Neural progenitor cell (in vitro differentiated cells): Measurements from ENCODE around the gene EBF4. TPM values are rescaled to one million over a fixed set of nuclear protein-coding genes. Genes with fewer than 3 reads are reported as not detected.

Source experiments
- DNase-seq: peaks from one replicate; pipeline ENCODE4 v3.0.0-alpha.2; 2016; ENCODE audit warnings: low spot score
- H2AFZ ChIP-seq: fragments of 200-600 bp; sonication (generic); replicated peaks from 2 replicates; pipeline ENCODE4 v1.6.1; 2016; ENCODE audit warnings: antibody characterized with exemption
- H3F3A ChIP-seq: fragments of 200-600 bp; sonication (generic); 2 replicates; pipeline ENCODE4 v1.6.1; 2016; ENCODE audit warnings: antibody characterized with exemption, low read depth
- H3K27ac ChIP-seq: fragments of 200-600 bp; sonication (generic); 2 replicates; pipeline ENCODE4 v1.5.1; 2016; ENCODE audit warnings: mild to moderate bottlenecking
- H3K27me3 ChIP-seq: fragments of 200-600 bp; sonication (generic); 2 replicates; pipeline ENCODE4 v1.6.1; 2016; ENCODE audit warnings: mild to moderate bottlenecking, moderate library complexity
- H3K36me3 ChIP-seq: fragments of 200-600 bp; sonication (generic); 2 replicates; pipeline ENCODE4 v1.5.1; 2016
- H3K4me1 ChIP-seq: fragments of 200-600 bp; sonication (generic); 2 replicates; pipeline ENCODE4 v1.6.1; 2016; ENCODE audit warnings: mixed run types
- H3K4me2 ChIP-seq: fragments of 200-600 bp; sonication (generic); 2 replicates; pipeline ENCODE4 v1.6.1; 2016
- H3K4me3 ChIP-seq: fragments of 200-600 bp; sonication (generic); 2 replicates; pipeline ENCODE4 v1.5.1; 2016
- H3K79me2 ChIP-seq: fragments of 200-600 bp; sonication (generic); 2 replicates; pipeline ENCODE4 v1.6.1; 2016; ENCODE audit warnings: low read depth
- H3K9ac ChIP-seq: fragments of 200-600 bp; sonication (generic); 2 replicates; pipeline ENCODE4 v1.6.1; 2016
- H3K9me3 ChIP-seq: fragments of 200-600 bp; sonication (generic); 2 replicates; pipeline ENCODE4 v1.5.1; 2016; ENCODE audit warnings: low read depth
- H4K20me1 ChIP-seq: fragments of 200-600 bp; sonication (generic); 2 replicates; pipeline ENCODE4 v1.6.1; 2016; ENCODE audit warnings: low read depth
- H3K27ac Mint-ChIP-seq: 3 replicates; pipeline ENCODE4 v1.8.0; 2021; ENCODE audit warnings: mixed read lengths
- H3K27me3 Mint-ChIP-seq: 2 replicates; pipeline ENCODE4 v1.8.0; 2022; ENCODE audit warnings: low read depth, mild to moderate bottlenecking, inconsistent platforms, moderate library complexity, mixed read lengths; ENCODE audit not compliant: insufficient read depth
- H3K36me3 Mint-ChIP-seq: 3 replicates; pipeline ENCODE4 v1.8.0; 2021; ENCODE audit warnings: mixed read lengths
- H3K4me1 Mint-ChIP-seq: 3 replicates; pipeline ENCODE4 v1.8.0; 2021; ENCODE audit warnings: mixed read lengths
- H3K4me3 Mint-ChIP-seq: 3 replicates; pipeline ENCODE4 v1.8.0; 2021; ENCODE audit warnings: mild to moderate bottlenecking, moderate library complexity, mixed read lengths
- H3K9me3 Mint-ChIP-seq: 3 replicates; pipeline ENCODE4 v1.8.0; 2020; ENCODE audit warnings: mixed read lengths
- EZH2 ChIP-seq: fragments of 200-600 bp; sonication (generic); IDR thresholded peaks from 2 replicates; pipeline ENCODE4 v1.6.1; 2017; ENCODE audit warnings: antibody characterized with exemption, mild to moderate bottlenecking, moderate library complexity
- EZH2phosphoT487 ChIP-seq: fragments of 200-600 bp; sonication (generic); IDR thresholded peaks from 2 replicates; pipeline ENCODE4 v1.6.1; 2017; ENCODE audit warnings: antibody characterized with exemption
- total RNA-seq: library from RNA; depleted of rRNA; stranded (reverse); fragments of >200 nt; gene quantifications from 2 replicates; pipeline ENCODE4 v1.2.3, GENCODE V29; 2015; ENCODE audit warnings: low replicate concordance
- TF ChIP-seq, protein P1 (sequence below): fragments of 200-600 bp; sonication (generic); IDR thresholded peaks from 2 replicates; pipeline ENCODE4 v1.5.1; 2017; ENCODE audit warnings: antibody characterized with exemption, mild to moderate bottlenecking

EBF4 gene
- total RNA-seq, 1 donor from 2014 or later: 1.9 TPM

DNA sequence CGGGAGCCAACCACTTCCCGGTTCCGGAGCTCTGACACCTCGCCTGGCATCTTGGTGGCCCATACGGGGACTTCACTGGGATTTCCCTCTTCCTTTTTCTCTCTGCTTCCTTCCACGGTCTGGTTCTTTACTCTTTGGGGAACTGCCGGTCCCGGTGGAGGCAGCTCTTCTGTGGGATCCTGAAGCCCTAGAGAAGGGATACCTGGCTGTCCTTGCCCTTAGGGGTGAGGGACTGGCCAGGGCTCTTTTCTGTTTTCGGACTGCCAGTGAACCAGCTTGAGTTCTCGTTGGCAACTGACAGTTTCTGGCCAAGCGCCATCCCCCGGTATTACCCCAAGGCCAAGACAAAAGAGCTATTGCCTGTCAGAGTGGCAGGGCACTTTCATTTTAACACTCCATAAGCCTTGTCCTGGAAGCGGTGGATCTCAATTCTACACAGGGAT lies 108.7 kb downstream of the EBF4 start:
- Mint-ChIP-seq H3K27ac (peak overlapping the region; percentile 76), H3K4me3 (peak overlapping the region; percentile 96), H3K4me1 (peaks cover 37% of the 10 kb centered on the region), H3K27me3 (peaks cover 22% of the 10 kb centered on the region), H3K9me3 (peaks cover 4% of the 10 kb centered on the region), H3K36me3 (peaks cover 15% of the 10 kb centered on the region)
- peaks cover 55% of the 10 kb centered on the region for H3K27me3 ChIP-seq
- peak overlapping the region; percentile 92 for H2AFZ ChIP-seq
- peaks cover 23% of the 10 kb centered on the region for H3F3A ChIP-seq
- peak overlapping the region; percentile 80 for H3K4me2 ChIP-seq
- no peak overlapping the region for H3K9ac ChIP-seq
- H4K20me1 ChIP-seq: no peaks in the 10 kb centered on the region
- H3K36me3 ChIP-seq: no peaks in the 10 kb centered on the region
- no peaks in the 10 kb centered on the region for H3K9me3 ChIP-seq
- DNase-seq: peak; percentile 15
- peaks cover 12% of the 10 kb centered on the region for H3K79me2 ChIP-seq
- TF ChIP-seq, protein P1, sequence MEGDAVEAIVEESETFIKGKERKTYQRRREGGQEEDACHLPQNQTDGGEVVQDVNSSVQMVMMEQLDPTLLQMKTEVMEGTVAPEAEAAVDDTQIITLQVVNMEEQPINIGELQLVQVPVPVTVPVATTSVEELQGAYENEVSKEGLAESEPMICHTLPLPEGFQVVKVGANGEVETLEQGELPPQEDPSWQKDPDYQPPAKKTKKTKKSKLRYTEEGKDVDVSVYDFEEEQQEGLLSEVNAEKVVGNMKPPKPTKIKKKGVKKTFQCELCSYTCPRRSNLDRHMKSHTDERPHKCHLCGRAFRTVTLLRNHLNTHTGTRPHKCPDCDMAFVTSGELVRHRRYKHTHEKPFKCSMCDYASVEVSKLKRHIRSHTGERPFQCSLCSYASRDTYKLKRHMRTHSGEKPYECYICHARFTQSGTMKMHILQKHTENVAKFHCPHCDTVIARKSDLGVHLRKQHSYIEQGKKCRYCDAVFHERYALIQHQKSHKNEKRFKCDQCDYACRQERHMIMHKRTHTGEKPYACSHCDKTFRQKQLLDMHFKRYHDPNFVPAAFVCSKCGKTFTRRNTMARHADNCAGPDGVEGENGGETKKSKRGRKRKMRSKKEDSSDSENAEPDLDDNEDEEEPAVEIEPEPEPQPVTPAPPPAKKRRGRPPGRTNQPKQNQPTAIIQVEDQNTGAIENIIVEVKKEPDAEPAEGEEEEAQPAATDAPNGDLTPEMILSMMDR: no peak
- no peak for TF ChIP-seq EZH2
- no peak for TF ChIP-seq EZH2phosphoT487
- peaks cover 15% of the 10 kb centered on the region for H3K4me1 ChIP-seq
- no peak overlapping the region for H3K27ac ChIP-seq
- peak overlapping the region; percentile 68 for H3K4me3 ChIP-seq

DNA sequence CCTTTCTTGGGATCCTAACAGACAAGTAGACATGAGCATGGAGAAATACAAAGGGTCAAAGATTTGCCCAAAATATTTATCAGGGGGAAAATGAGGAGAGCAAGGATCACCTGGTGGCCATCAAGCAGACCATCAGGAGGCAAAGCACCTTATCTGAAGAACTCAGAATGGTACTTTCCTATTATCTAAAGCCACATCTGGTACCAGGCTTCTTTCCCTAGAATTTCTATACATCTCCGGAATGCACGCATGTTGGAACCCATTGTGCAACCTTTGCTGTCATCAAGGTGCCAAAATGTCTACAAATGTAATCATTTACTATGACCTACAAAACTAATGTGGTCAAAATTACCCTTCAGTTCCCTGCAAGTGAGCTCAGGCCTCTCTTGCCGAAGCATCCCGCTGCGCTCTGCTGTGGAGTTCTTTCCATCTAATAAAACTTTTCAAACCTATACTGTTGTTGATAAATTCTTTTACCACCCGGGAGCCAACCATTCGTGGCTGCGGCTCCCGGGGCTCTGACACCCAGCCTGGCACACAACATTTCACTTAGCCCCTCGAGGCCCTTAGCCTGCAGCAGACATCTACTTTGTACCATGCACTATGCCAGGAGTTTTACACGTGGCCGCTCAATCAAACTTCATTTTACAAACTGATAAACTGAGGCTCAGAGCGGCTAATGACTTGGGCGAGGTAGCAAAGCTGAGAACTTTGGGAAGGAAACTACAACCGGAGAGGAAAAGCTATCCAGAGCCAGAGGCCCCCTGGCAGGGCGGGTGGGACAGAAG lies 111.7 kb downstream of the EBF4 start:
- no peak for DNase-seq
- no peak overlapping the region for H3K27ac ChIP-seq
- H3K36me3 ChIP-seq: no peaks in the 10 kb centered on the region
- H3K27me3 ChIP-seq: peaks cover 77% of the 10 kb centered on the region
- H3K4me3 Mint-ChIP-seq: peak overlapping the region; percentile 64
- no peaks in the 10 kb centered on the region for H3K36me3 Mint-ChIP-seq
- peak overlapping the region; percentile 34 for H3K4me3 ChIP-seq
- H3K79me2 ChIP-seq: peaks cover 11% of the 10 kb centered on the region
- no peaks in the 10 kb centered on the region for H4K20me1 ChIP-seq
- peaks cover 19% of the 10 kb centered on the region for H3F3A ChIP-seq
- H3K9ac ChIP-seq: no peak overlapping the region
- TF ChIP-seq EZH2: no peak
- TF ChIP-seq, protein P1: no peak
- TF ChIP-seq EZH2phosphoT487: no peak
- H3K4me1 ChIP-seq: peaks cover 13% of the 10 kb centered on the region
- H3K27ac Mint-ChIP-seq: no peak overlapping the region
- H3K4me1 Mint-ChIP-seq: peaks cover 26% of the 10 kb centered on the region
- peak overlapping the region; percentile 57 for H2AFZ ChIP-seq
- peaks cover 36% of the 10 kb centered on the region for H3K27me3 Mint-ChIP-seq
- peaks cover 14% of the 10 kb centered on the region for H3K9me3 Mint-ChIP-seq
- H3K9me3 ChIP-seq: no peaks in the 10 kb centered on the region
- peak overlapping the region; percentile 72 for H3K4me2 ChIP-seq

DNA sequence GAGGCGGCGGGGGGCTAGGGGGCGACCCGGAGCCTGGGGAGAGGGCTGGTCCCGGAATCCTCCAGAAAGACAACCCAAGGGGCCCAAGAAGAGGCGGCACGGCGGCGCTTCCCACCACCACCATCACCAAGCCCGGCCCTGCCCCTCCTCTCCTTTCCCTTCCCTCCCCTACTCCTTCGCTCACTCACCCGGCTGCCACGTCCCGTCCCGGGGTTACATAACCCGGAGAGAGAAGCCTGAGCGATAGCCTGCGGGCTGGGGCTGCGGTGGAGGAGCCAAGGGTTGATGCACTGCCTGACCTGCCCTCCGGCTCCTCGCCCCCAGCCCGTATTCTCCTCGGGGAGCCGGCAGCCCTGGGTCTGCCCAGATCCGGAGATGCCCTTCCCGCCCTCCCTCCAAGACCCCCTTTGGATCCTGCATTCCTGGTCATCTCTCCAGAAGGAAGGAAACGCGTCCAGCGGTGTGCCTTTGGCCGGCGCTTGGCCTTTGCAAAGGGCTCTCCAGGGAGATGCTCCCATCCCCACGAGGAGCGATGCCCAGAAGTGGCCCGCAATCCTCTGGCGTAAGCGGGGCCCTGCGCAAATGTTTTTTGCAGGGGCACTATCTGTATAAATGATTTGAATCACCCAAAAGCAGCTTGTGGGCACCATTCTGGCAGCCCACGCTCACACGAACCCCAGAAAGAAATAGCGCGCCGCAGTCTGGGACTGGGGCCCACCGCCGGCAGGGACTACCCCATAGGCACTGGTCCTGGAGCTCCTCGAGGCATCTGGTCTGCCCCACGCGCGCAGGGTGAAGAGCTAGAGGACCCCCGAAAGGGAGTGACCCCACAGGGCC lies 112.5 kb downstream of the EBF4 start:
- H3K9me3 Mint-ChIP-seq: peaks cover 14% of the 10 kb centered on the region
- no peak overlapping the region for H3K27ac ChIP-seq
- H3K9me3 ChIP-seq: no peaks in the 10 kb centered on the region
- H2AFZ ChIP-seq: peak overlapping the region; percentile 57
- DNase-seq: peak; percentile 40
- H3K4me2 ChIP-seq: peak overlapping the region; percentile 72
- no peaks in the 10 kb centered on the region for H3K36me3 ChIP-seq
- peaks cover 80% of the 10 kb centered on the region for H3K27me3 ChIP-seq
- H4K20me1 ChIP-seq: no peaks in the 10 kb centered on the region
- H3F3A ChIP-seq: peaks cover 10% of the 10 kb centered on the region
- H3K4me3 ChIP-seq: peak overlapping the region; percentile 34
- H3K27ac Mint-ChIP-seq: no peak overlapping the region
- H3K4me3 Mint-ChIP-seq: no peak overlapping the region
- no peaks in the 10 kb centered on the region for H3K36me3 Mint-ChIP-seq
- TF ChIP-seq EZH2 (peak; percentile 73), EZH2phosphoT487 (peak; percentile 33)
- TF ChIP-seq, protein P1: no peak
- H3K79me2 ChIP-seq: peaks cover 3% of the 10 kb centered on the region
- H3K27me3 Mint-ChIP-seq: peaks cover 36% of the 10 kb centered on the region
- no peak overlapping the region for H3K9ac ChIP-seq
- peaks cover 18% of the 10 kb centered on the region for H3K4me1 Mint-ChIP-seq
- peaks cover 6% of the 10 kb centered on the region for H3K4me1 ChIP-seq
